Measurements from ENCODE around the gene RPA1. TPM values are rescaled to one million over a fixed set of nuclear protein-coding genes. Genes with fewer than 3 reads are reported as not detected.

Gene RPA1
- total and polyA plus RNA-seq, 2 donors (not counting 1 experiment from before 2014, with no cell fraction given), result 22.3 to 55.4 TPM

- Histone ChIP-seq H3K4me2 (ENCODE audit: extremely low read depth, insufficient read depth, low read length) (peak overlapping the region; percentile 91), H3K27me3 (ENCODE audit: control insufficient read depth, insufficient read depth, low read length) (no peaks in the 10 kb centered on the region), H3K4me1 (ENCODE audit: control insufficient read depth, extremely low read depth, insufficient read depth, low read length) (no peaks in the 10 kb centered on the region), H3K4me3 (replicated peaks in 1 of 4; ENCODE audit: control extremely low read depth in 1 of 4, insufficient read depth in 1 of 4, low read depth in 3 of 4, low read length in 4 of 4) (peak overlapping the region; percentile 75 to 90 (median 82)), H2AFZ (ENCODE audit: low read length) (peak overlapping the region; percentile 13), H3K79me2 (ENCODE audit: control insufficient read depth, insufficient read depth, low read length) (peaks cover 31% of the 10 kb centered on the region), H3K9ac (ENCODE audit: insufficient read depth, low read length) (peak overlapping the region; percentile 74), H3K36me3 (ENCODE audit: control insufficient read depth, insufficient read depth, low read length) (no peaks in the 10 kb centered on the region), H3K27ac (ENCODE audit: insufficient read depth, low read length) (peak overlapping the region; percentile 64), H4K20me1 (ENCODE audit: control insufficient read depth, extremely low read depth, insufficient read depth, low read length) (no peaks in the 10 kb centered on the region), H3K9me3 (ENCODE audit: control insufficient read depth, insufficient read depth, low read depth, low read length) (no peaks in the 10 kb centered on the region)
- TF ChIP-seq EZH2 (IDR thresholded peaks at IDR 0.05; ENCODE audit: low read length, missing control alignments) (no peak), CTCF (conservative IDR thresholded peaks at IDR 0.05 in 1 of 2, IDR thresholded peaks at IDR 0.05 in 1 of 2; ENCODE audit: low read depth in 1 of 2, low read length in 2 of 2) (no peak)
- peak; percentile 5 to 11 for DNase-seq (ENCODE audit: low read depth in 2 of 2)
Observed at GRCh38 chr17:1829216-1829591, 601 bp upstream of the RPA1 start.

- Histone ChIP-seq H3K9me3 (ENCODE audit: control insufficient read depth, insufficient read depth, low read depth, low read length) (no peaks in the 10 kb centered on the region), H3K36me3 (ENCODE audit: control insufficient read depth, insufficient read depth, low read length) (no peaks in the 10 kb centered on the region), H3K27ac (ENCODE audit: insufficient read depth, low read length) (peak overlapping the region; percentile 30), H3K79me2 (ENCODE audit: control insufficient read depth, insufficient read depth, low read length) (peaks cover 40% of the 10 kb centered on the region), H3K4me2 (ENCODE audit: extremely low read depth, insufficient read depth, low read length) (peak overlapping the region; percentile 97), H4K20me1 (ENCODE audit: control insufficient read depth, extremely low read depth, insufficient read depth, low read length) (no peaks in the 10 kb centered on the region), H3K4me1 (ENCODE audit: control insufficient read depth, extremely low read depth, insufficient read depth, low read length) (no peaks in the 10 kb centered on the region), H2AFZ (ENCODE audit: low read length) (peak overlapping the region; percentile 52), H3K9ac (ENCODE audit: insufficient read depth, low read length) (peak overlapping the region; percentile 74), H3K4me3 (replicated peaks in 1 of 4; ENCODE audit: control extremely low read depth in 1 of 4, insufficient read depth in 1 of 4, low read depth in 3 of 4, low read length in 4 of 4) (peak overlapping the region; percentile 75 to 93 (median 82)), H3K27me3 (ENCODE audit: control insufficient read depth, insufficient read depth, low read length) (no peaks in the 10 kb centered on the region)
- TF ChIP-seq EZH2 (IDR thresholded peaks at IDR 0.05; ENCODE audit: low read length, missing control alignments) (no peak), CTCF (conservative IDR thresholded peaks at IDR 0.05 in 1 of 2, IDR thresholded peaks at IDR 0.05 in 1 of 2; ENCODE audit: low read depth in 1 of 2, low read length in 2 of 2) (no peak)
- peak; percentile 3 to 4 for DNase-seq (ENCODE audit: low read depth in 2 of 2)
Observed at GRCh38 chr17:1830288-1830687, 483 bp downstream of the RPA1 start.

- Histone ChIP-seq H3K27ac (ENCODE audit: insufficient read depth, low read length) (no peak overlapping the region), H3K27me3 (ENCODE audit: control insufficient read depth, insufficient read depth, low read length) (no peaks in the 10 kb centered on the region), H3K4me3 (replicated peaks in 1 of 4; ENCODE audit: control extremely low read depth in 1 of 4, insufficient read depth in 1 of 4, low read depth in 3 of 4, low read length in 4 of 4) (no peak overlapping the region), H3K9me3 (ENCODE audit: control insufficient read depth, insufficient read depth, low read depth, low read length) (no peaks in the 10 kb centered on the region), H3K4me2 (ENCODE audit: extremely low read depth, insufficient read depth, low read length) (no peak overlapping the region), H4K20me1 (ENCODE audit: control insufficient read depth, extremely low read depth, insufficient read depth, low read length) (no peaks in the 10 kb centered on the region), H2AFZ (ENCODE audit: low read length) (no peak overlapping the region), H3K79me2 (ENCODE audit: control insufficient read depth, insufficient read depth, low read length) (peaks cover 45% of the 10 kb centered on the region), H3K36me3 (ENCODE audit: control insufficient read depth, insufficient read depth, low read length) (no peaks in the 10 kb centered on the region), H3K9ac (ENCODE audit: insufficient read depth, low read length) (no peak overlapping the region), H3K4me1 (ENCODE audit: control insufficient read depth, extremely low read depth, insufficient read depth, low read length) (no peaks in the 10 kb centered on the region)
- no peak for DNase-seq (ENCODE audit: low read depth in 2 of 2)
- no peak for TF ChIP-seq EZH2 (IDR thresholded peaks at IDR 0.05; ENCODE audit: low read length, missing control alignments)
- TF ChIP-seq CTCF (conservative IDR thresholded peaks at IDR 0.05 in 1 of 2, IDR thresholded peaks at IDR 0.05 in 1 of 2; ENCODE audit: low read depth in 1 of 2, low read length in 2 of 2), result no peak
Observed at GRCh38 chr17:1834380-1835149, 4.8 kb downstream of the RPA1 start.
